Neural cell (in vitro differentiated cells): ENCODE data around the gene CDKAL1. TPM values are rescaled to one million over a fixed set of nuclear protein-coding genes. Genes with fewer than 3 reads are reported as not detected.

Source experiments
- H2AFZ ChIP-seq: fragments of 200-600, 300-800 bp; sonication (generic), shearing (Covaris generic); 2 replicates; pipeline ENCODE4 v1.6.0; 2014; ENCODE audit warnings: low read depth, mild to moderate bottlenecking, antibody characterized with exemption, low read length, moderate library complexity
- H3F3A ChIP-seq: fragments of 200-600 bp; shearing (Covaris generic); 2 replicates; pipeline ENCODE4 v1.6.1; 2016; ENCODE audit warnings: mild to moderate bottlenecking, moderate library complexity, mixed read lengths, antibody characterized with exemption, low read length; ENCODE audit not compliant: insufficient read depth, poor library complexity, severe bottlenecking
- H3K27ac ChIP-seq: fragments of 200-600, 300-800 bp; sonication (generic), shearing (Covaris generic); 2 replicates; pipeline ENCODE4 v1.5.1; 2014; ENCODE audit warnings: mild to moderate bottlenecking, low read length, moderate library complexity
- H3K27me3 ChIP-seq: fragments of 300-800, 200-600 bp; sonication (generic), shearing (Covaris generic); 2 replicates; pipeline ENCODE4 v1.6.0; 2014; ENCODE audit warnings: mild to moderate bottlenecking, low read depth, low read length, moderate library complexity; ENCODE audit not compliant: insufficient read depth
- H3K36me3 ChIP-seq: fragments of 300-800, 200-600 bp; sonication (generic), shearing (Covaris generic); 2 replicates; pipeline ENCODE4 v1.5.1; 2014; ENCODE audit warnings: mild to moderate bottlenecking, antibody characterized with exemption, low read length, moderate library complexity; ENCODE audit not compliant: insufficient read depth
- H3K4me2 ChIP-seq: fragments of 300-800, 200-600 bp; sonication (generic), shearing (Covaris generic); 2 replicates; pipeline ENCODE4 v1.6.0; 2014; ENCODE audit warnings: mild to moderate bottlenecking, low read length
- H3K4me3 ChIP-seq: fragments of 300-800, 200-600 bp; sonication (generic), shearing (Covaris generic); 2 replicates; pipeline ENCODE4 v1.5.1; 2014; ENCODE audit warnings: mild to moderate bottlenecking, low read length, moderate library complexity
- H3K79me2 ChIP-seq: fragments of 200-600 bp; shearing (Covaris generic); replicated peaks from 2 replicates; pipeline ENCODE4 v1.6.0; 2014; ENCODE audit warnings: mild to moderate bottlenecking, low read length, moderate library complexity; ENCODE audit not compliant: insufficient read depth
- H3K9ac ChIP-seq: fragments of 300-800, 200-600 bp; sonication (generic), shearing (Covaris generic); 2 replicates; pipeline ENCODE4 v1.6.1; 2016; ENCODE audit warnings: mild to moderate bottlenecking, low read length, mixed read lengths
- H3K9me2 ChIP-seq: fragments of 200-600 bp; shearing (Covaris generic); 2 replicates; pipeline ENCODE4 v1.6.1; 2016; ENCODE audit warnings: mild to moderate bottlenecking, low read length, mixed read lengths; ENCODE audit not compliant: insufficient read depth
- H3K9me3 ChIP-seq: fragments of 200-600, 300-800 bp; sonication (generic), shearing (Covaris generic); 2 replicates; pipeline ENCODE4 v1.6.1; 2016; ENCODE audit warnings: mild to moderate bottlenecking, mixed run types, low read length, moderate library complexity, mixed read lengths
- H4K20me1 ChIP-seq: fragments of 200-600 bp; shearing (Covaris generic); 2 replicates; pipeline ENCODE4 v1.6.1; 2016; ENCODE audit warnings: mild to moderate bottlenecking, mixed run types; ENCODE audit not compliant: insufficient read depth
- EP300 ChIP-seq: fragments of 450-650 bp; conservative IDR thresholded peaks from 2 replicates; pipeline ENCODE4 v1.6.1; 2014; ENCODE audit warnings: antibody characterized with exemption, mild to moderate bottlenecking, moderate library complexity; ENCODE audit not compliant: poor library complexity, severe bottlenecking
- EZH2 ChIP-seq: fragments of 200-600, 300-800 bp; shearing (Covaris generic), sonication (generic); IDR thresholded peaks from 2 replicates; pipeline ENCODE4 v1.6.1; 2014; ENCODE audit warnings: antibody characterized with exemption, low read length, borderline replicate concordance, mild to moderate bottlenecking; ENCODE audit not compliant: insufficient read depth, poor library complexity, severe bottlenecking
- MXI1 ChIP-seq: fragments of 450-650 bp; conservative IDR thresholded peaks from 2 replicates; pipeline ENCODE4 v1.6.1; 2014; ENCODE audit warnings: antibody characterized with exemption, mild to moderate bottlenecking; ENCODE audit not compliant: poor library complexity, severe bottlenecking
- POLR2AphosphoS5 ChIP-seq: IDR thresholded peaks from 2 replicates; pipeline ENCODE4 v1.6.1; 2012
- RAD21 ChIP-seq: fragments of 450-650 bp; conservative IDR thresholded peaks from 2 replicates; pipeline ENCODE4 v1.6.1; 2014; ENCODE audit warnings: antibody characterized with exemption, mild to moderate bottlenecking, moderate library complexity
- SMC3 ChIP-seq: fragments of 450-650 bp; conservative IDR thresholded peaks from 2 replicates; pipeline ENCODE4 v1.6.1; 2014; ENCODE audit warnings: antibody characterized with exemption, mild to moderate bottlenecking, moderate library complexity; ENCODE audit not compliant: poor library complexity
- TAF1 ChIP-seq: IDR thresholded peaks from 2 replicates; pipeline ENCODE4 v1.6.1; 2012; ENCODE audit warnings: low read depth
- polyA plus RNA-seq: library from polyadenylated mRNA; depleted of rRNA; stranded (reverse); fragments of >200 nt; gene quantifications from 2 replicates; pipeline ENCODE4 v1.2.3, GENCODE V29; 2014
- TF ChIP-seq, protein P1 (sequence below): IDR thresholded peaks from 2 replicates; pipeline ENCODE4 v1.6.1; 2012; ENCODE audit warnings: borderline replicate concordance
- TF ChIP-seq, protein P2 (sequence below): fragments of 450-650 bp; IDR thresholded peaks from 2 replicates; pipeline ENCODE4 v1.5.1; 2014; ENCODE audit warnings: antibody characterized with exemption, mild to moderate bottlenecking, moderate library complexity; ENCODE audit not compliant: poor library complexity, severe bottlenecking

The CDKAL1 gene
- polyA plus RNA-seq, 1 donor from 2014 or later, result 10.7 TPM

DNA sequence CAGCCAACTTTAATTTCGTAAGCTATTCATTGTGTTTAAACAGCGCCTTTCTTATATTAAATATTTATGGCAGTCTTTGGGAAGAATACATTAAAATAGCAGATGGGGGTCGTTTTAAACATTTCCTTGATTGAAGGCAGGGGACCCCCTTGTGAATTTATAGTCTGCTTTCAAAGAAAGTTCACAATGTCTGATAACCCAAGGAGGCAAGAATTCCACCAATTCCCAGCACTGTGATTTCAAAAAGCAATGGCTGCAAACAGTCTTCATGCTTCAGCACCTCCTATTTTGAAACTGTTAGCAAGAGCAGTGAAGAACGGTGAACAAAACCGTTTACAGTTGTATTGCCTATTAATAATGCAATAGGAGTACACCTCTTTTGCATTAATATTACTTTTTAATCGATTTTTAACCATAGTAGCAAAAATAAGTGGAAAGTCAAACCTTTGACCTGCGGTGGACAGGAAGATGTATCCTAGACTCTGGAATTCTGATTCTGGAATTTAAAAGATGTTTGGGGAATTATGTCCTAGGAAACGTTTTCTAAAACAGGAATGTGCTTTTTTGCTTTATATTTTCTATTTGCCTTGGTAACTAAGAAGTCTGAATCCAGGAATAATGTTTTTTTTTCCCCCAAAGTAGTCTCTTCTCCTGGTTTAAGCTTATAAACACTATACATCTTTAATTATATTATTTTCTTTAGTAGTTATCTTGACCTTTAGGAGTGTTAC lies 393.0 kb downstream of the CDKAL1 start:
- H2AFZ ChIP-seq, result no peak overlapping the region
- no peaks in the 10 kb centered on the region for H3K79me2 ChIP-seq
- H3K27me3 ChIP-seq, result no peaks in the 10 kb centered on the region
- H3K9me3 ChIP-seq, result no peaks in the 10 kb centered on the region
- no peaks in the 10 kb centered on the region for H3F3A ChIP-seq
- H3K9ac ChIP-seq, result no peak overlapping the region
- TF ChIP-seq EP300, result no peak
- TF ChIP-seq EZH2, result no peak
- TF ChIP-seq RAD21, result no peak
- TF ChIP-seq, protein P1, sequence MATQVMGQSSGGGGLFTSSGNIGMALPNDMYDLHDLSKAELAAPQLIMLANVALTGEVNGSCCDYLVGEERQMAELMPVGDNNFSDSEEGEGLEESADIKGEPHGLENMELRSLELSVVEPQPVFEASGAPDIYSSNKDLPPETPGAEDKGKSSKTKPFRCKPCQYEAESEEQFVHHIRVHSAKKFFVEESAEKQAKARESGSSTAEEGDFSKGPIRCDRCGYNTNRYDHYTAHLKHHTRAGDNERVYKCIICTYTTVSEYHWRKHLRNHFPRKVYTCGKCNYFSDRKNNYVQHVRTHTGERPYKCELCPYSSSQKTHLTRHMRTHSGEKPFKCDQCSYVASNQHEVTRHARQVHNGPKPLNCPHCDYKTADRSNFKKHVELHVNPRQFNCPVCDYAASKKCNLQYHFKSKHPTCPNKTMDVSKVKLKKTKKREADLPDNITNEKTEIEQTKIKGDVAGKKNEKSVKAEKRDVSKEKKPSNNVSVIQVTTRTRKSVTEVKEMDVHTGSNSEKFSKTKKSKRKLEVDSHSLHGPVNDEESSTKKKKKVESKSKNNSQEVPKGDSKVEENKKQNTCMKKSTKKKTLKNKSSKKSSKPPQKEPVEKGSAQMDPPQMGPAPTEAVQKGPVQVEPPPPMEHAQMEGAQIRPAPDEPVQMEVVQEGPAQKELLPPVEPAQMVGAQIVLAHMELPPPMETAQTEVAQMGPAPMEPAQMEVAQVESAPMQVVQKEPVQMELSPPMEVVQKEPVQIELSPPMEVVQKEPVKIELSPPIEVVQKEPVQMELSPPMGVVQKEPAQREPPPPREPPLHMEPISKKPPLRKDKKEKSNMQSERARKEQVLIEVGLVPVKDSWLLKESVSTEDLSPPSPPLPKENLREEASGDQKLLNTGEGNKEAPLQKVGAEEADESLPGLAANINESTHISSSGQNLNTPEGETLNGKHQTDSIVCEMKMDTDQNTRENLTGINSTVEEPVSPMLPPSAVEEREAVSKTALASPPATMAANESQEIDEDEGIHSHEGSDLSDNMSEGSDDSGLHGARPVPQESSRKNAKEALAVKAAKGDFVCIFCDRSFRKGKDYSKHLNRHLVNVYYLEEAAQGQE, result no peak
- TF ChIP-seq MXI1, result no peak
- TF ChIP-seq POLR2AphosphoS5, result no peak
- no peak for TF ChIP-seq TAF1
- TF ChIP-seq, protein P2, sequence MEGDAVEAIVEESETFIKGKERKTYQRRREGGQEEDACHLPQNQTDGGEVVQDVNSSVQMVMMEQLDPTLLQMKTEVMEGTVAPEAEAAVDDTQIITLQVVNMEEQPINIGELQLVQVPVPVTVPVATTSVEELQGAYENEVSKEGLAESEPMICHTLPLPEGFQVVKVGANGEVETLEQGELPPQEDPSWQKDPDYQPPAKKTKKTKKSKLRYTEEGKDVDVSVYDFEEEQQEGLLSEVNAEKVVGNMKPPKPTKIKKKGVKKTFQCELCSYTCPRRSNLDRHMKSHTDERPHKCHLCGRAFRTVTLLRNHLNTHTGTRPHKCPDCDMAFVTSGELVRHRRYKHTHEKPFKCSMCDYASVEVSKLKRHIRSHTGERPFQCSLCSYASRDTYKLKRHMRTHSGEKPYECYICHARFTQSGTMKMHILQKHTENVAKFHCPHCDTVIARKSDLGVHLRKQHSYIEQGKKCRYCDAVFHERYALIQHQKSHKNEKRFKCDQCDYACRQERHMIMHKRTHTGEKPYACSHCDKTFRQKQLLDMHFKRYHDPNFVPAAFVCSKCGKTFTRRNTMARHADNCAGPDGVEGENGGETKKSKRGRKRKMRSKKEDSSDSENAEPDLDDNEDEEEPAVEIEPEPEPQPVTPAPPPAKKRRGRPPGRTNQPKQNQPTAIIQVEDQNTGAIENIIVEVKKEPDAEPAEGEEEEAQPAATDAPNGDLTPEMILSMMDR, result no peak
- TF ChIP-seq SMC3, result no peak
- no peak overlapping the region for H3K27ac ChIP-seq
- H3K4me3 ChIP-seq, result no peak overlapping the region
- no peaks in the 10 kb centered on the region for H3K36me3 ChIP-seq
- H4K20me1 ChIP-seq, result no peaks in the 10 kb centered on the region
- H3K9me2 ChIP-seq, result no peaks in the 10 kb centered on the region
- no peak overlapping the region for H3K4me2 ChIP-seq

DNA sequence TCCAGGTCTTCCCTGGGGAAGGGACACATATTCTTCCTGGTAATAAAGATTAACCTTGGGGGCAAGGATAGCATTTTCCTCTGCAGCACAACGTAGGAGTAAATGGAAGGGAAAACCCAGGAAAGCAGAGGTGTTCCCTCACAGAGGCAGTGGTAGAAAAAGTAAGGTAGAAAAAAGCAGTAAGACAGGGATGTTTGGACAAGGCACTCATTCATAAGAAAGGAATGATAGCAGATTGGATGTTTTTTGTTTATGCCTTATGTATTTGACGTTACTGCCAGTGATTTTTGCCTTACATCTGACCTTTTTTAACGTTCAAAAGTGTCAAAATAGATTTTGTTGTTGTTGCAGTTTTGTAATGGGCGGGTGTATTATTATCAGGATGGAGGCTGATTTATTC lies 395.0 kb downstream of the CDKAL1 start:
- Histone ChIP-seq H3K9me2 (no peaks in the 10 kb centered on the region), H3K9ac (no peak overlapping the region), H3K27ac (no peak overlapping the region), H3K36me3 (no peaks in the 10 kb centered on the region), H3K4me3 (no peak overlapping the region), H2AFZ (no peak overlapping the region), H3K27me3 (no peaks in the 10 kb centered on the region), H4K20me1 (no peaks in the 10 kb centered on the region), H3F3A (no peaks in the 10 kb centered on the region), H3K9me3 (no peaks in the 10 kb centered on the region), H3K79me2 (no peaks in the 10 kb centered on the region), H3K4me2 (no peak overlapping the region)
- TF ChIP-seq POLR2AphosphoS5, result no peak
- no peak for TF ChIP-seq EP300
- TF ChIP-seq RAD21, result no peak
- TF ChIP-seq, protein P2, result no peak
- TF ChIP-seq SMC3, result no peak
- TF ChIP-seq, protein P1, result no peak
- TF ChIP-seq MXI1, result no peak
- TF ChIP-seq TAF1, result no peak
- no peak for TF ChIP-seq EZH2
